Calu3 (cell line): ENCODE measurements around the gene GNG12. TPM values are rescaled to one million over a fixed set of nuclear protein-coding genes. Genes with fewer than 3 reads are reported as not detected.
"Not testable (repeated sequence)": the region's sequence is repeated elsewhere in the genome, so short reads cannot be mapped to it uniquely, and the experiment has no call there.

ENCODE experiments used
- BruUV-seq: library from RNA; stranded (reverse); fragments of 400-500 nt; replicated peaks from 2 replicates; lab custom pipeline; 2021; lab: Mats Ljungman, UMichigan
- CTCF ChIA-PET: fragments of 300-600 bp; sonication (Branson Sonifier 250); formaldehyde crosslinking; loops from one replicate; lab custom pipeline; 2022; ENCODE audit warnings: antibody characterized with exemption; lab: Charles Lee
- DNase-seq: peaks from one replicate; pipeline ENCODE4 v3.0.0; 2022
- H3K27ac Mint-ChIP-seq: one replicate; pipeline ENCODE4 v1.8.0; 2022; ENCODE audit warnings: mixed read lengths; ENCODE audit not compliant: unreplicated experiment
- H3K27me3 Mint-ChIP-seq: one replicate; pipeline ENCODE4 v1.8.0; 2022; ENCODE audit warnings: mixed read lengths; ENCODE audit not compliant: unreplicated experiment
- H3K36me3 Mint-ChIP-seq: one replicate; pipeline ENCODE4 v1.8.0; 2022; ENCODE audit warnings: mild to moderate bottlenecking, moderate library complexity, mixed read lengths; ENCODE audit not compliant: insufficient read depth, unreplicated experiment
- H3K4me1 Mint-ChIP-seq: one replicate; pipeline ENCODE4 v1.8.0; 2022; ENCODE audit warnings: mild to moderate bottlenecking, low read depth, mixed read lengths; ENCODE audit not compliant: unreplicated experiment
- H3K4me3 Mint-ChIP-seq: one replicate; pipeline ENCODE4 v1.8.0; 2022; ENCODE audit warnings: mild to moderate bottlenecking, low read depth, moderate library complexity, mixed read lengths; ENCODE audit not compliant: unreplicated experiment
- H3K9me3 Mint-ChIP-seq: one replicate; pipeline ENCODE4 v1.8.0; 2022; ENCODE audit warnings: low read depth, mixed read lengths; ENCODE audit not compliant: unreplicated experiment
- CTCF ChIP-seq: fragments of 200-600 bp; IDR thresholded peaks from one replicate; pipeline ENCODE4 v1.8.0; 2022; ENCODE audit warnings: antibody characterized with exemption; ENCODE audit not compliant: unreplicated experiment
- intact Hi-C: fragments of 100-400 bp; cut with micrococcal nuclease; formaldehyde crosslinking; loops from one replicate; pipeline ENCODE4 v1.10.0; 2022; ENCODE audit not compliant: unreplicated experiment
- total RNA-seq: library from RNA; stranded (reverse); gene quantifications from 2 replicates; pipeline ENCODE4 v1.2.3, GENCODE V29; 2022

GNG12 gene
- total RNA-seq, 1 experiment from 2014 or later = 85.6 TPM

- TF ChIP-seq CTCF = no peak
- H3K36me3 Mint-ChIP-seq = no peaks in the 10 kb centered on the region
- CTCF ChIA-PET = no interaction called here
- intact Hi-C loops = no loop called here
- BruUV-seq = no TSS peak
- no peak overlapping the region for H3K27ac Mint-ChIP-seq
- no peaks in the 10 kb centered on the region for H3K9me3 Mint-ChIP-seq
- DNase-seq = no peak
- no peak overlapping the region for H3K4me3 Mint-ChIP-seq
- peaks cover 10% of the 10 kb centered on the region for H3K4me1 Mint-ChIP-seq
- no peaks in the 10 kb centered on the region for H3K27me3 Mint-ChIP-seq
Measured at GRCh38 chr1:67664048-67664447, 169.2 kb downstream of the GNG12 start.

- H3K9me3 Mint-ChIP-seq = no peaks in the 10 kb centered on the region
- BruUV-seq = no TSS peak
- DNase-seq = no peak
- CTCF ChIA-PET = interaction anchor here (0.7 kb wide), 1 partner anchor 106 kb away, joined by 3 read pairs; no protein-coding TSS in a partner anchor
- no peaks in the 10 kb centered on the region for H3K27me3 Mint-ChIP-seq
- H3K27ac Mint-ChIP-seq = no peak overlapping the region
- no peak overlapping the region for H3K4me3 Mint-ChIP-seq
- H3K4me1 Mint-ChIP-seq = no peaks in the 10 kb centered on the region
- H3K36me3 Mint-ChIP-seq = no peaks in the 10 kb centered on the region
- intact Hi-C loops = no loop called here
- no peak for TF ChIP-seq CTCF
Measured at GRCh38 chr1:67662884-67663283, 170.4 kb downstream of the GNG12 start.

- Mint-ChIP-seq H3K9me3 (no peaks in the 10 kb centered on the region), H3K4me1 (no peaks in the 10 kb centered on the region), H3K36me3 (no peaks in the 10 kb centered on the region), H3K27ac (no peak overlapping the region), H3K27me3 (no peaks in the 10 kb centered on the region), H3K4me3 (no peak overlapping the region)
- no peak for DNase-seq
- CTCF ChIA-PET = no interaction called here
- no peak for TF ChIP-seq CTCF
- BruUV-seq = no TSS peak
- intact Hi-C loops = no loop called here
Measured at GRCh38 chr1:67659229-67659628, 174.0 kb downstream of the GNG12 start.

GRCh38 chr1:67657152-67657551 lies 176.1 kb downstream of the GNG12 start:
- H3K27me3 Mint-ChIP-seq, H3K9me3 Mint-ChIP-seq, H3K4me1 Mint-ChIP-seq, H3K27ac Mint-ChIP-seq, H3K4me3 Mint-ChIP-seq, DNase-seq, CTCF ChIA-PET, H3K36me3 Mint-ChIP-seq, intact Hi-C loops, BruUV-seq: not testable (repeated sequence)

GRCh38 chr1:67655581-67655980 lies 177.7 kb downstream of the GNG12 start:
- CTCF ChIA-PET = no interaction called here

More at GRCh38 chr1:67655581-67655980, 177.7 kb downstream of the GNG12 start:
- DNase-seq = no peak
- Mint-ChIP-seq H3K9me3 (no peaks in the 10 kb centered on the region), H3K27ac (no peak overlapping the region), H3K27me3 (no peaks in the 10 kb centered on the region), H3K4me3 (no peak overlapping the region), H3K36me3 (no peaks in the 10 kb centered on the region), H3K4me1 (no peaks in the 10 kb centered on the region)
- BruUV-seq = no TSS peak
- no peak for TF ChIP-seq CTCF
- intact Hi-C loops = no loop called here
